Natural killer cell (primary cell): ENCODE results near the gene ANKRD44. TPM values are rescaled to one million over a fixed set of nuclear protein-coding genes. Genes with fewer than 3 reads are reported as not detected.
A peak's percentile ranks its signal among the peaks of the same experiment; 100 is the strongest.

Source experiments
- ATAC-seq, 3 donors: fragments of 150-1000 bp in 2 of 3; fragments of 200-7000 bp in 1 of 3; cut with Tn5 transposase; 1 replicate in 1 of 3; 2 replicates in 2 of 3; pipeline ENCODE4 v1.10.0; 2021; ENCODE audit warnings: mild to moderate bottlenecking in 2 of 3, moderate library complexity in 2 of 3
- DNase-seq, 2 donors: peaks; one replicate each; pipeline versions ENCODE4 v3.0.0 to v3.0.0-alpha.2; 2013 to 2021; ENCODE audit warnings: mixed read lengths in 1 of 2
- H3K27ac ChIP-seq: one replicate; pipeline ENCODE4 v1.5.1; 2013; ENCODE audit warnings: mild to moderate bottlenecking, low read length
- H3K27me3 ChIP-seq: one replicate; pipeline ENCODE4 v1.6.1; 2013; ENCODE audit warnings: low read length; ENCODE audit not compliant: control insufficient read depth, insufficient read depth
- H3K36me3 ChIP-seq: one replicate; pipeline ENCODE4 v1.6.1; 2013; ENCODE audit warnings: low read length; ENCODE audit not compliant: control insufficient read depth, insufficient read depth
- H3K4me1 ChIP-seq: one replicate; pipeline ENCODE4 v1.6.1; 2013; ENCODE audit warnings: low read length; ENCODE audit not compliant: control insufficient read depth, insufficient read depth
- H3K4me3 ChIP-seq: one replicate; pipeline ENCODE4 v1.5.1; 2013; ENCODE audit warnings: low read length
- H3K9me3 ChIP-seq: one replicate; pipeline ENCODE4 v1.6.1; 2013; ENCODE audit warnings: low read length; ENCODE audit not compliant: control insufficient read depth, insufficient read depth
- H3K27ac Mint-ChIP-seq, 2 donors: one replicate each; pipeline ENCODE4 v1.8.0; 2022; ENCODE audit warnings: mild to moderate bottlenecking in 2 of 2, mixed read lengths in 2 of 2, moderate library complexity in 1 of 2
- H3K27me3 Mint-ChIP-seq, 2 donors: one replicate each; pipeline ENCODE4 v1.8.0; 2022; ENCODE audit warnings: low read depth in 2 of 2, mixed read lengths in 2 of 2
- H3K36me3 Mint-ChIP-seq: one replicate; pipeline ENCODE4 v1.8.0; 2022; ENCODE audit warnings: mixed read lengths
- H3K4me1 Mint-ChIP-seq, 2 donors: one replicate each; pipeline ENCODE4 v1.8.0; 2022; ENCODE audit warnings: mixed read lengths in 2 of 2
- H3K4me3 Mint-ChIP-seq: one replicate; pipeline ENCODE4 v1.8.0; 2022; ENCODE audit warnings: mild to moderate bottlenecking, moderate library complexity, mixed read lengths
- H3K9me3 Mint-ChIP-seq, 2 donors: one replicate each; pipeline ENCODE4 v1.8.0; 2022; ENCODE audit warnings: mixed read lengths in 2 of 2
- CTCF ChIP-seq: fragments of 200-600 bp; IDR thresholded peaks from one replicate; pipeline ENCODE4 v1.8.0; 2022; ENCODE audit warnings: antibody characterized with exemption
- WGBS: methylation state at CpG from one replicate; pipeline ENCODE4 v1.1.7; 2013; ENCODE audit warnings: missing lambda C conversion rate; ENCODE audit not compliant: insufficient coverage; 5-methylcytosine and 5-hydroxymethylcytosine counted together
- intact Hi-C: fragments of 100-400 bp; cut with micrococcal nuclease; formaldehyde crosslinking; loops from one replicate; pipeline ENCODE4 v1.14.2; 2022
- total RNA-seq, 4 donors: library from RNA; stranded (reverse); fragments of 120-200 nt in 1 of 4; gene quantifications; one replicate each; pipeline versions ENCODE4 v1.2.3 to v1.2.4, GENCODE V29; 2013 to 2022

ANKRD44 gene
- total RNA-seq, 3 donors from 2014 or later (not counting 1 experiment from before 2014, with no cell fraction given), result 252 to 376 (median 311) TPM

GRCh38 chr2:196971574-196972279, 338.9 kb downstream of the ANKRD44 start:
- H3K27me3 ChIP-seq, result no peaks in the 10 kb centered on the region
- Mint-ChIP-seq H3K4me3 (no peak overlapping the region), H3K9me3 (no peaks in the 10 kb centered on the region), H3K4me1 (no peaks in the 10 kb centered on the region), H3K27ac (no peak overlapping the region), H3K36me3 (no peaks in the 10 kb centered on the region), H3K27me3 (no peaks in the 10 kb centered on the region)
- no peaks in the 10 kb centered on the region for H3K9me3 ChIP-seq
- no peaks in the 10 kb centered on the region for H3K4me1 ChIP-seq
- no peaks in the 10 kb centered on the region for H3K36me3 ChIP-seq
- no peak overlapping the region for H3K27ac ChIP-seq
- DNase-seq, result no peak
- 88% methylated on average over 3 of the region's 3 CpGs for WGBS
- intact Hi-C loops, result no loop called here
- TF ChIP-seq CTCF, result no peak
- no peak for ATAC-seq
- H3K4me3 ChIP-seq, result no peak overlapping the region

GRCh38 chr2:196970099-196970498, 340.5 kb downstream of the ANKRD44 start:
- no peaks in the 10 kb centered on the region for H3K9me3 ChIP-seq
- Mint-ChIP-seq H3K4me1 (no peaks in the 10 kb centered on the region), H3K27ac (no peak overlapping the region), H3K4me3 (no peak overlapping the region), H3K36me3 (no peaks in the 10 kb centered on the region), H3K9me3 (no peaks in the 10 kb centered on the region), H3K27me3 (no peaks in the 10 kb centered on the region)
- DNase-seq (no peak), ATAC-seq (no peak)
- H3K27ac ChIP-seq, result no peak overlapping the region
- TF ChIP-seq CTCF, result no peak
- intact Hi-C loops, result no loop called here
- H3K27me3 ChIP-seq, result no peaks in the 10 kb centered on the region
- no peaks in the 10 kb centered on the region for H3K36me3 ChIP-seq
- WGBS, result 90% methylated on average over 1 of the region's 4 CpGs
- no peaks in the 10 kb centered on the region for H3K4me1 ChIP-seq
- H3K4me3 ChIP-seq, result no peak overlapping the region

- H3K4me3 Mint-ChIP-seq, result no peak overlapping the region
- H3K9me3 Mint-ChIP-seq, result no peaks in the 10 kb centered on the region
- H3K27ac Mint-ChIP-seq, result no peak overlapping the region
- 100% methylated on average over 1 of the region's 1 CpG for WGBS
- Histone ChIP-seq H3K36me3 (no peaks in the 10 kb centered on the region), H3K4me3 (no peak overlapping the region), H3K9me3 (no peaks in the 10 kb centered on the region), H3K4me1 (no peaks in the 10 kb centered on the region), H3K27me3 (no peaks in the 10 kb centered on the region), H3K27ac (no peak overlapping the region)
- no peaks in the 10 kb centered on the region for H3K36me3 Mint-ChIP-seq
- H3K27me3 Mint-ChIP-seq, result no peaks in the 10 kb centered on the region
- ATAC-seq (no peak), DNase-seq (no peak)
- intact Hi-C loops, result no loop called here
- H3K4me1 Mint-ChIP-seq, result peaks cover 0 to 5% of the 10 kb centered on the region in 2 donors
- no peak for TF ChIP-seq CTCF
Observed at GRCh38 chr2:196968516-196968915, 342.1 kb downstream of the ANKRD44 start.

GRCh38 chr2:196967775-196968174, 342.8 kb downstream of the ANKRD44 start:
- no peak for TF ChIP-seq CTCF
- no peaks in the 10 kb centered on the region for H3K36me3 Mint-ChIP-seq
- H3K9me3 Mint-ChIP-seq, result no peaks in the 10 kb centered on the region
- no peak for ATAC-seq
- no peak overlapping the region for H3K4me3 ChIP-seq
- no peak overlapping the region for H3K27ac ChIP-seq
- no peaks in the 10 kb centered on the region for H3K27me3 ChIP-seq
- DNase-seq, result no peak
- H3K36me3 ChIP-seq, result no peaks in the 10 kb centered on the region
- intact Hi-C loops, result no loop called here
- no peaks in the 10 kb centered on the region for H3K27me3 Mint-ChIP-seq
- H3K4me3 Mint-ChIP-seq, result no peak overlapping the region
- WGBS, result 100% methylated on average over 1 of the region's 3 CpGs
- H3K4me1 Mint-ChIP-seq, result peaks cover 6 to 10% of the 10 kb centered on the region in 2 donors
- H3K27ac Mint-ChIP-seq, result peak overlapping the region in 1 of 2 donors; percentile 7
- no peaks in the 10 kb centered on the region for H3K9me3 ChIP-seq
- H3K4me1 ChIP-seq, result no peaks in the 10 kb centered on the region
